AG09309 (cell line): ENCODE results near the gene CLCNKA.
A peak's percentile ranks its signal among the peaks of the same experiment; 100 is the strongest.

ENCODE experiments used
- DNase-seq: peaks from one replicate; pipeline ENCODE4 v3.0.0-alpha.2; 2010; ENCODE audit warnings: low read depth
- H3K4me3 ChIP-seq: 2 replicates; pipeline ENCODE4 v1.5.1; 2011; ENCODE audit warnings: mild to moderate bottlenecking, low read depth, low read length, moderate library complexity; ENCODE audit not compliant: control insufficient read depth
- CTCF ChIP-seq: IDR thresholded peaks from 2 replicates; pipeline ENCODE4 v1.5.1; 2011; ENCODE audit warnings: mild to moderate bottlenecking, low read depth, low read length, inconsistent platforms; ENCODE audit not compliant: insufficient read depth, control insufficient read depth; ENCODE audit errors: missing control alignments

The CLCNKA gene

GRCh38 chr1:16009030-16009460 is 12.8 kb upstream of the CLCNKA start:
- H3K4me3 ChIP-seq, result no peak overlapping the region
- TF ChIP-seq CTCF, result peak; percentile 94
- DNase-seq, result no peak

- H3K4me3 ChIP-seq, result no peak overlapping the region
- no peak for DNase-seq
- no peak for TF ChIP-seq CTCF
Measured at GRCh38 chr1:16009678-16010077, 12.2 kb upstream of the CLCNKA start.

GRCh38 chr1:16010837-16011236 is 11.0 kb upstream of the CLCNKA start:
- DNase-seq, result no peak
- H3K4me3 ChIP-seq, result no peak overlapping the region
- TF ChIP-seq CTCF, result no peak

GRCh38 chr1:16011936-16012589 is 9.8 kb upstream of the CLCNKA start:
- TF ChIP-seq CTCF, result no peak
- no peak overlapping the region for H3K4me3 ChIP-seq
- no peak for DNase-seq

GRCh38 chr1:16012590-16013219 is 9.1 kb upstream of the CLCNKA start:
- peak overlapping the region; percentile 32 for H3K4me3 ChIP-seq
- DNase-seq, result no peak
- no peak for TF ChIP-seq CTCF

GRCh38 chr1:16013220-16013907 is 8.5 kb upstream of the CLCNKA start:
- H3K4me3 ChIP-seq, result peak overlapping the region; percentile 32
- no peak for DNase-seq
- TF ChIP-seq CTCF, result no peak
